Measurements from ENCODE around the gene GPBP1. TPM values are rescaled to one million over a fixed set of nuclear protein-coding genes. Genes with fewer than 3 reads are reported as not detected.

Gene GPBP1
- total and polyA plus RNA-seq, 2 of the 4 experiments (the other 2 are of a cell fraction), result 24.3 to 29.2 TPM

- in situ Hi-C loops (cut with MboI; ENCODE audit: low sequenced_read_pairs), result loop anchor here (25.0 kb wide), 1 partner anchor 886 kb away; no protein-coding TSS in a partner anchor
- POLR2A ChIA-PET (ENCODE audit: unreplicated experiment), result no interaction called here
- no peak overlapping the region for H3K18ac ChIP-seq (ENCODE audit: low read depth, low read length)
These were observed 102.5 kb downstream of the GPBP1 start for GRCh38 chr5:57276353-57276752.

More at GRCh38 chr5:57276353-57276752, 102.5 kb downstream of the GPBP1 start:
- H3K9me1 ChIP-seq (ENCODE audit: insufficient read depth, low read length), result no peaks in the 10 kb centered on the region
- no peak overlapping the region for H3K56ac ChIP-seq (ENCODE audit: extremely low read depth, insufficient read depth, low read length)
- no peak for TF ChIP-seq POLR2A (IDR thresholded peaks at IDR 0.05; ENCODE audit: low read depth, low read length)
- TF ChIP-seq, protein P1, sequence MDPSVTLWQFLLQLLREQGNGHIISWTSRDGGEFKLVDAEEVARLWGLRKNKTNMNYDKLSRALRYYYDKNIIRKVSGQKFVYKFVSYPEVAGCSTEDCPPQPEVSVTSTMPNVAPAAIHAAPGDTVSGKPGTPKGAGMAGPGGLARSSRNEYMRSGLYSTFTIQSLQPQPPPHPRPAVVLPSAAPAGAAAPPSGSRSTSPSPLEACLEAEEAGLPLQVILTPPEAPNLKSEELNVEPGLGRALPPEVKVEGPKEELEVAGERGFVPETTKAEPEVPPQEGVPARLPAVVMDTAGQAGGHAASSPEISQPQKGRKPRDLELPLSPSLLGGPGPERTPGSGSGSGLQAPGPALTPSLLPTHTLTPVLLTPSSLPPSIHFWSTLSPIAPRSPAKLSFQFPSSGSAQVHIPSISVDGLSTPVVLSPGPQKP (IDR thresholded peaks at IDR 0.05; ENCODE audit: borderline replicate concordance, low read depth, low read length), result no peak
- no peak for TF ChIP-seq CHD1 (IDR thresholded peaks at IDR 0.05; ENCODE audit: low read depth, low read length)
- no peak for TF ChIP-seq SMC3 (IDR thresholded peaks at IDR 0.05; ENCODE audit: low read depth, low read length)
- no peak for TF ChIP-seq FOS (IDR thresholded peaks at IDR 0.05; ENCODE audit: low read depth, low read length)
- TF ChIP-seq MXI1 (IDR thresholded peaks at IDR 0.05; ENCODE audit: borderline replicate concordance, low read depth, low read length), result no peak
- no peak for TF ChIP-seq CEBPB (IDR thresholded peaks at IDR 0.05; ENCODE audit: low read depth, low read length)
- no peak for TF ChIP-seq USF2 (IDR thresholded peaks at IDR 0.05; ENCODE audit: low read depth, low read length)
- TF ChIP-seq MAFK (IDR thresholded peaks at IDR 0.05; ENCODE audit: low read depth, low read length), result no peak
- TF ChIP-seq BHLHE40 (IDR thresholded peaks at IDR 0.05; ENCODE audit: low read depth, low read length), result no peak
- no peak for TF ChIP-seq MAZ (IDR thresholded peaks at IDR 0.05; ENCODE audit: borderline replicate concordance, low read depth, low read length)
- TF ChIP-seq, protein P2, sequence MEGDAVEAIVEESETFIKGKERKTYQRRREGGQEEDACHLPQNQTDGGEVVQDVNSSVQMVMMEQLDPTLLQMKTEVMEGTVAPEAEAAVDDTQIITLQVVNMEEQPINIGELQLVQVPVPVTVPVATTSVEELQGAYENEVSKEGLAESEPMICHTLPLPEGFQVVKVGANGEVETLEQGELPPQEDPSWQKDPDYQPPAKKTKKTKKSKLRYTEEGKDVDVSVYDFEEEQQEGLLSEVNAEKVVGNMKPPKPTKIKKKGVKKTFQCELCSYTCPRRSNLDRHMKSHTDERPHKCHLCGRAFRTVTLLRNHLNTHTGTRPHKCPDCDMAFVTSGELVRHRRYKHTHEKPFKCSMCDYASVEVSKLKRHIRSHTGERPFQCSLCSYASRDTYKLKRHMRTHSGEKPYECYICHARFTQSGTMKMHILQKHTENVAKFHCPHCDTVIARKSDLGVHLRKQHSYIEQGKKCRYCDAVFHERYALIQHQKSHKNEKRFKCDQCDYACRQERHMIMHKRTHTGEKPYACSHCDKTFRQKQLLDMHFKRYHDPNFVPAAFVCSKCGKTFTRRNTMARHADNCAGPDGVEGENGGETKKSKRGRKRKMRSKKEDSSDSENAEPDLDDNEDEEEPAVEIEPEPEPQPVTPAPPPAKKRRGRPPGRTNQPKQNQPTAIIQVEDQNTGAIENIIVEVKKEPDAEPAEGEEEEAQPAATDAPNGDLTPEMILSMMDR (conservative IDR thresholded peaks at IDR 0.05; ENCODE audit: low read depth, low read length), result no peak
- TF ChIP-seq NFE2L2 (IDR thresholded peaks at IDR 0.05; ENCODE audit: low read depth, low read length), result no peak
- no peak for TF ChIP-seq RAD21 (IDR thresholded peaks at IDR 0.05; ENCODE audit: low read length)
- TF ChIP-seq RCOR1 (IDR thresholded peaks at IDR 0.05; ENCODE audit: insufficient replicate concordance, low read length), result no peak
- TF ChIP-seq RFX5 (IDR thresholded peaks at IDR 0.05; ENCODE audit: low read depth, low read length), result no peak
- no peak overlapping the region for H4K5ac ChIP-seq (ENCODE audit: low read depth, low read length)
- no peak overlapping the region for H3K9ac ChIP-seq (ENCODE audit: low read depth, low read length)
- no TSS peak for BruUV-seq (replicated peaks)
- H2BK20ac ChIP-seq (ENCODE audit: low read depth, low read length), result no peak overlapping the region
- no peak overlapping the region for H3K4me2 ChIP-seq (ENCODE audit: low read depth, low read length)
- intact Hi-C loops (cut with micrococcal nuclease), result loop anchor here (2.0 kb wide), 1 partner anchor 376 kb away; no protein-coding TSS in a partner anchor
- H3K23ac ChIP-seq (ENCODE audit: low read depth, low read length), result no peak overlapping the region
- WGBS, 2 experiments (ENCODE audit: extremely low coverage in 2 of 2, insufficient read length in 1 of 2), result no CpG with 5 or more reads among the region's 5 CpGs
- H2BK120ac ChIP-seq (ENCODE audit: low read depth, low read length), result no peak overlapping the region
- ATAC-seq (ENCODE audit: low read depth) (no peak), DNase-seq (no peak)
- H3K27me3 ChIP-seq (ENCODE audit: control insufficient read depth, insufficient read depth, low read length), result no peaks in the 10 kb centered on the region
- H3K4me1 ChIP-seq (ENCODE audit: control insufficient read depth, insufficient read depth, low read length), result no peaks in the 10 kb centered on the region
- peaks cover 1% of the 10 kb centered on the region; the same call in 1 of the 2 replicates for H3K9me3 ChIP-seq (ENCODE audit: control insufficient read depth, insufficient read depth, low read length)
- H3K36me3 ChIP-seq (ENCODE audit: control insufficient read depth, insufficient read depth, low read length), result no peaks in the 10 kb centered on the region
- H2BK5ac ChIP-seq (ENCODE audit: low read depth, low read length, poor library complexity, severe bottlenecking), result no peak overlapping the region
- no peaks in the 10 kb centered on the region for H3K79me1 ChIP-seq (ENCODE audit: low read depth in 1 of 2, low read length in 2 of 2)
- H4K20me1 ChIP-seq (ENCODE audit: insufficient read depth, low read length), result no peaks in the 10 kb centered on the region
- no peak overlapping the region for H3K4ac ChIP-seq (ENCODE audit: low read depth, low read length)
- CTCF ChIA-PET, result no interaction called here
- no peak overlapping the region for H2BK15ac ChIP-seq (ENCODE audit: low read depth, low read length)
- H4K91ac ChIP-seq (ENCODE audit: insufficient read depth, low read depth, low read length), result no peak overlapping the region
- no peak overlapping the region for H4K8ac ChIP-seq (ENCODE audit: low read depth in 2 of 2, low read length in 2 of 2)
- no peak overlapping the region for H2AK5ac ChIP-seq (ENCODE audit: low read depth, low read length)
- dilution Hi-C loops (cut with HindIII; ENCODE audit: low sequenced_read_pairs, unreplicated experiment), result no loop called here
- H3K4me3 ChIP-seq (ENCODE audit: insufficient read depth, low read depth, low read length), result no peak overlapping the region
- H3K27ac ChIP-seq (ENCODE audit: insufficient read depth, low read length), result no peak overlapping the region
- no peak overlapping the region for H2AK9ac ChIP-seq (replicated peaks; ENCODE audit: low read depth, low read length, poor library complexity)
- H2AFZ ChIP-seq (replicated peaks; ENCODE audit: low read length, poor library complexity), result no peak overlapping the region
- H3K14ac ChIP-seq (replicated peaks; ENCODE audit: low read depth, low read length), result no peak overlapping the region
